ENCODE data around the gene TPH2. TPM values are rescaled to one million over a fixed set of nuclear protein-coding genes. Genes with fewer than 3 reads are reported as not detected.

Gene TPH2
- total RNA-seq, 1 donor: not detected

DNA sequence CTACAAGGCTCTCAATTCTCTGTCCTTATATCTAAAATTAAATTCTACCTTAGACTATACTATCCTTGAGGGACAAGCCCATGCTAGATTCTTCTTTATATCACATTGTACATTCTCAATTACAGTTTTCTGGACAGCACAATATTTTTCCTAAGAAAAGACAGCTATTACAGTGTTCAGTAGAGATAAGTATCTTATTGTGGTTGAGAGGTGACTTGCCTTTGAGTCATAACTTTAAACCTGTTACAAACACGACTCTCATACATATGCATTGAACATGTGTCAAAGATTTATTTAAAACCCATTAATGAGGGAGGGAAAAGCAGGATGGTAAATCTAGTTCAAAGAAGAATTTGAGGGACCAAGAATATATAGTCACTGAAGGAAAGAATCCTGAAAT lies 61.1 kb downstream of the TPH2 start:
- Histone ChIP-seq H3K27me3 (ENCODE audit: insufficient read depth, low read length) (no peaks in the 10 kb centered on the region), H3K4me3 (ENCODE audit: low read length) (no peak overlapping the region), H3K9me3 (ENCODE audit: low read depth, low read length) (no peaks in the 10 kb centered on the region), H3K4me1 (ENCODE audit: insufficient read depth, low read length) (no peaks in the 10 kb centered on the region)

DNA sequence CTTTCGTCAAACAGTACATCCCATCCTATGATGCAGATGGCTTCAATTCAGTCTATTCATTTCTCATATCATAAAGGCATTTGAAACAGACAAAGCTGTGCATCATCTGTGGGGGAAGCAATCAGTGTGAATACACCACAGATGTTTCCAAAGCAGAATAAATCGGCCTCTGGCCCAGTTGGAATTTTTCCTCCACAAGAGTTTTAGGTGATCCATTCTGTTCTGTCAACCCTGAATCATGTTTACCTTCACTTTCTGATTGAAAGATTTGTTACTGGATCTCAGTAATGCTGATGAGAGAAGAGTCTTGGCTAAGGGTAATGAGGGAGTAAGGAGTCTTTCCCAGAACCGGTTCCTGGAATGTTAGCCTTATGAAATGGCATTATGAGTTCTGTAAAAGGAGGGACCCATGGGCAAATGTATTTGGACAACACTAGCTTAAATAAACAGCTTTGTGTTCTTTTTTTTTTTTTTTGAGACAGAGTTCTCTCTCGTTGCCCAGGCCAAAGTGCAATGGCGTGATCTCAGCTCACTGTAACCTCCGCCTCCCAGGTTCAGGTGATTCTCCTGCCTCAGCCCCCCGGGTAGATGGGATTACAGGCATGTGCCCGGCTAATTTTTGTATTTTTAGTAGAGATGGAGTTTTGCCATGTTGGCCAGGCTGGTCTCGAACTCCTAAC lies 62.5 kb downstream of the TPH2 start:
- Histone ChIP-seq H3K9me3 (ENCODE audit: low read depth, low read length) (no peaks in the 10 kb centered on the region), H3K27me3 (ENCODE audit: insufficient read depth, low read length) (peaks cover 3% of the 10 kb centered on the region), H3K4me1 (ENCODE audit: insufficient read depth, low read length) (no peaks in the 10 kb centered on the region), H3K4me3 (ENCODE audit: low read length) (no peak overlapping the region)

DNA sequence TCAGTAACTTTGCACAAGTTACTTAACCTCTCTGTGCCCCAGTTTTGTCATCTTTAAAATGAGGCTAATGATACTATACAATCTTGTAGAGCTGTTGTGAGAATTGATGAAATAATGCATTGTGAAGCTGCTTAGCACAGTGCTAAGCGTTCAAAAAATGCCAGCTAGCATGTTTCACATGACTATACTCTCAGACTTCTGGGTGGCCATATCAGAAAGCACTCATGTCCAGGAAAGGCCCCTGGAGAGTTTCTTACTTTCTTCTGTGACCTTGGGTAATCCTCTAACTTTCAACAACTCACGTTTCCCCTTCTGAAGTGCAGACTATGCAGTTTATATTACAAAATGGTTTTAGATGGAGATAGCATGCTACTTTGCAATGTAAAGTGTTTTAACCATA lies 68.1 kb downstream of the TPH2 start:
- Histone ChIP-seq H3K9me3 (ENCODE audit: low read depth, low read length) (no peaks in the 10 kb centered on the region), H3K27me3 (ENCODE audit: insufficient read depth, low read length) (peaks cover 10% of the 10 kb centered on the region), H3K4me1 (ENCODE audit: insufficient read depth, low read length) (no peaks in the 10 kb centered on the region), H3K4me3 (ENCODE audit: low read length) (no peak overlapping the region)

DNA sequence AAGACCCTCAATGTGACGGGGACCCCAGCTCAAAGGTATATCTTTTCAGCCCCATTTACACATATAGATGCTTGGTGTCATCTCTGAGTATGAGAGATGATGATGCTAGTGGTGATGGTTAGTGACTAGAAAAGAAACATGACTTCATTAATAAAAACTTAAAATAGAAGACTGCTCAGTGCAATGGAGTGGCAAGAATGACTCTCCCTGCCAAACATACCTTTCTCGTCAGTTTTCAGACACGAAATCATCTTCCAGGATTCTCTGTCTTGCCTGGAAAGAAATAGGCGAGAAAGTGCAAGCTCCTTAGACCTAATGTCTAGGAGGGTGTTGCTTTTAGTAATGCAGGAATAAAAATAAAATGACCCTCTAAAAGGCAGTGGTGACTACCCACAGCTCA lies 71.7 kb downstream of the TPH2 start:
- no peaks in the 10 kb centered on the region for H3K4me1 ChIP-seq (ENCODE audit: insufficient read depth, low read length)
- H3K27me3 ChIP-seq (ENCODE audit: insufficient read depth, low read length): peaks cover 10% of the 10 kb centered on the region
- H3K9me3 ChIP-seq (ENCODE audit: low read depth, low read length): no peaks in the 10 kb centered on the region
- no peak overlapping the region for H3K4me3 ChIP-seq (ENCODE audit: low read length)

DNA sequence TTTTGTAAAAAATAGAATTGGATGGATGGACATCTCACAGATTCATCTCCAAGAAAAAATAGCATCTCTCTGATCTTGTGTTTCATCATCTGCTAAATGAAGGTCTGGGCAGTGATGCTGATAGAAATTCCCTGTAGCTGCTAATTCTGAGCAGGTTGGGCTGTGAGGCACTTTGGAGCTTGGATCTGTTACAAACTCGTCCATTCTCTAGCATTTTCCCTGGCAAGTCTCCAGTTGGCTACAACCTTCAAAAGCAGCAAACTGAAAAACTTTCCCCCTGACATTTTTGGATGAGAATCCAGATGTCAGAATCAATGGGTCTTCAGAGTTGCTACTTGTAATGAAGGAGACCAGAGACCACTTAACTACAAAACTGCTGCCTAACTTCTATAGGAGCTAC lies 72.7 kb downstream of the TPH2 start:
- peaks cover 4% of the 10 kb centered on the region for H3K27me3 ChIP-seq (ENCODE audit: insufficient read depth, low read length)
- no peak overlapping the region for H3K4me3 ChIP-seq (ENCODE audit: low read length)
- H3K4me1 ChIP-seq (ENCODE audit: insufficient read depth, low read length): no peaks in the 10 kb centered on the region
- H3K9me3 ChIP-seq (ENCODE audit: low read depth, low read length): no peaks in the 10 kb centered on the region

DNA sequence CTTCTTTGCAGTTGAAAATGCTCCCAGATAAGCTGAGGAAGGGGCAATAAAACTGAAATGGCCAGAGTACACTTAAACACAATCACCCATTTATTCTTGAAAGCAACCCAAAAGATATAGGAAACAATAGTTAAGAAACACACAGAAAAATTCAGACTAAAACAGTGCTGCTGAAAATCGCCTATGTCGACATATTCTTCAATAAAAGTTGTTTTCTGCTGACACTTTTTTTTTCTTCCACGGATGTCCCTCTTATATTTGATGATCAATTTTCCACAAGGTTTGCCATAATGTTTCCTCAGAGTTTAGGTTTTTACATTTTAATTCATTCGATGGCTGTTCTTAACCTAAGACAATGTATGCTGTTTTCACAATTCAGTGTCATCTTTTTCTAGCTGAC lies 74.2 kb downstream of the TPH2 start:
- H3K27me3 ChIP-seq (ENCODE audit: insufficient read depth, low read length): peaks cover 4% of the 10 kb centered on the region
- H3K4me3 ChIP-seq (ENCODE audit: low read length): no peak overlapping the region
- no peaks in the 10 kb centered on the region for H3K9me3 ChIP-seq (ENCODE audit: low read depth, low read length)
- H3K4me1 ChIP-seq (ENCODE audit: insufficient read depth, low read length): no peaks in the 10 kb centered on the region

DNA sequence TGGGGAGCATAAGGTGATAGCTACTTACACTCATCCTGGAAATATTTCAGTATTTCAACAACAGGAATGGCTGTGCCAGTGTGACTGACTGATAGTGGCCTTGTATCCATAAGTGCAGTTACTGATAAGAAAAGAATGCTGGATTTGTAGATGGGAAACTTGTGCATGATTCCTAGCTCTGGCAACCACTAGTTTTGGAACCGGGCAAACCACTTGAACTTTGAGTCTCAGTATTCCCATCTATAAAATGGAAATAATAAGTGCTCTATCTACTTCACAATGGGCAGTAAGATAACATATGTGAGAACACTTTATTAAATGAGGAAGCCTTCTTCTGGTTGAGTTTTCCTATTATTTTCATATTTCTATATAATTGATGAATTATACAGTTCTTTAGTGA lies 77.2 kb downstream of the TPH2 start:
- Histone ChIP-seq H3K9me3 (ENCODE audit: low read depth, low read length) (no peaks in the 10 kb centered on the region), H3K4me3 (ENCODE audit: low read length) (no peak overlapping the region), H3K4me1 (ENCODE audit: insufficient read depth, low read length) (no peaks in the 10 kb centered on the region), H3K27me3 (ENCODE audit: insufficient read depth, low read length) (peaks cover 5% of the 10 kb centered on the region)

DNA sequence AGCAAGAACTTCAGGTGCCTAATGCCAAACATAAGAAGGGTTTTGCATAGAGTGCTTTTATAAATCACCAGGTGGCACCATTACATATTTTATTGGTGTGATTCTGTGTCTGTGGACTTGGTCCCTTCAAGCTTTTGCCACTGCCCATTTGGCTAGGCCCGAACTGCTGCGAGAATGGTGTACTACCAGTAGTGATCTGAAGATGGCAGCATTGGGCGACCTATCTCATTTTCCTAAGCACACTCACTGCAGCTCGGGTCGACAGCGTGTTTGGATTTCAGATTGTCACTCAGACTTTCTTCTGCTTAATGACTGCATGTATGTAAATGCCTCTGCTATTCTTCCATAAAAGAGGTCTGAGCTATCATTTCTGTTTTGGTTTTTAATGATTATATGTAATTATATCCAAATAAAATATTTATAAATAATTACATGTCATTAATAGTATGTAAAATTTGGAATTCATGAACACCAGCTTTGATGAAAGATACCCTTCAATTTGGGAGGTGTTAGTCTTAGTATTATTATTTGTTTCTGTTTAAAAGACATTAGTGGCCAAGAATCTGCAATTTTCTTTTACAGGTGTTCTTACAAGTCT lies 78.5 kb downstream of the TPH2 start:
- Histone ChIP-seq H3K4me3 (ENCODE audit: low read length) (no peak overlapping the region), H3K4me1 (ENCODE audit: insufficient read depth, low read length) (no peaks in the 10 kb centered on the region), H3K27me3 (ENCODE audit: insufficient read depth, low read length) (peaks cover 5% of the 10 kb centered on the region), H3K9me3 (ENCODE audit: low read depth, low read length) (no peaks in the 10 kb centered on the region)

DNA sequence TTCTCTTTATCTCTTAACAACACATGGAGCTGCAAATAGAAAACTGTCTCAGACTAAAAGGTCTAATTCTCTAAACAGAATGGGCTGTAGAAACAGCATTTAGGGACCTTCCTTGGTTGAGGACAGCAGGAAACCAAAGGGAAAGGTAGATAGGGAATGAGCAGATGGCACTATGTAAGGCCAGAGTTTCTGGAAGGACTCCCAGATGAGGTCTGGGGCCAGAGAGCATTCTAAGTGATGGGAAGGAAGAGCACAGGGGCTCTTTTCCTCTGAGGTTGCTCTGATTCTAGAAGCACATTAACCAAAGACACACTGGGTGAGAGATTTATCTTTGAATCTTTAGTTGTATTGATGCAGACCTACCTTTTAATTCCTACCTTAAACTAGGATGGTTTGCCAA lies 79.4 kb downstream of the TPH2 start:
- Histone ChIP-seq H3K4me1 (ENCODE audit: insufficient read depth, low read length) (no peaks in the 10 kb centered on the region), H3K9me3 (ENCODE audit: low read depth, low read length) (no peaks in the 10 kb centered on the region), H3K27me3 (ENCODE audit: insufficient read depth, low read length) (peaks cover 5% of the 10 kb centered on the region), H3K4me3 (ENCODE audit: low read length) (no peak overlapping the region)

DNA sequence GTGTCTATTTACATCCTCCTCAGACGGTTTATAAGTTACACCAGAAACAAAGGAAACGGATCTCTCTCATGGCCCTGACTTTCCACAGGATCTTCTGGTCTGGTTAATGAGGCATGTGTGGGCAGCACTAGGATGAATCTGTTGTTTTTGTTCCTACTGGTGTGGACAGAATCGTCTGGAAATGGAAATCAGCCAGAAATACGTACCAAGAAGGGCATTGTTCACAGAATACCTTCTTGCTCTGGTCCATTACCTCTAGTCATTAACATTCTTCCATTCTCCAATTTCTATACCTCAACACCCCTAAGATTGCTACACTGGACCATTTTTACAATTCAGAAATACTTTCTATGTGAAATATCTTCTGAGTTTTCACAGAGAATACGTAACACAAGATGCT lies 86.0 kb downstream of the TPH2 start:
- H3K4me3 ChIP-seq (ENCODE audit: low read length): no peak overlapping the region
- no peaks in the 10 kb centered on the region for H3K4me1 ChIP-seq (ENCODE audit: insufficient read depth, low read length)
- H3K9me3 ChIP-seq (ENCODE audit: low read depth, low read length): no peaks in the 10 kb centered on the region
- H3K27me3 ChIP-seq (ENCODE audit: insufficient read depth, low read length): peaks cover 3% of the 10 kb centered on the region

DNA sequence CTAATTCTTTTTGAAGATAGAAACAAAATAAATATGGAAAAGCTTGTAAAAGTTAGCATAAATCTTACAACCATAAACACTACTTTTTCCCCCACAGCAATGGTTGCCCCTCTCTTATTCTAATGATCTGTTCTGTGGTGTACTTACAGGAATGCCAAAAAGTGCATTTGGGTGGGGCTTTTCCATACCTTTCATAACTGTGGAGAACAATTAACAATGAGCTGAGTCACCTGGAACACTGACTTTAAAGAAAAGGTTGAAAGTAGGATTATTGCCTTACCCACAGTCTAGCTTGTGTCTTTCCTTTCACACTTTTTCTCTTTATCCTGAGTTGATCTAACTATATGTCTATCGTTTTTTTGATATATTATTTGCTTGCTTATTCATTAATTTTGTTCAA lies 86.9 kb downstream of the TPH2 start:
- Histone ChIP-seq H3K4me3 (ENCODE audit: low read length) (no peak overlapping the region), H3K27me3 (ENCODE audit: insufficient read depth, low read length) (no peaks in the 10 kb centered on the region), H3K4me1 (ENCODE audit: insufficient read depth, low read length) (no peaks in the 10 kb centered on the region), H3K9me3 (ENCODE audit: low read depth, low read length) (no peaks in the 10 kb centered on the region)

DNA sequence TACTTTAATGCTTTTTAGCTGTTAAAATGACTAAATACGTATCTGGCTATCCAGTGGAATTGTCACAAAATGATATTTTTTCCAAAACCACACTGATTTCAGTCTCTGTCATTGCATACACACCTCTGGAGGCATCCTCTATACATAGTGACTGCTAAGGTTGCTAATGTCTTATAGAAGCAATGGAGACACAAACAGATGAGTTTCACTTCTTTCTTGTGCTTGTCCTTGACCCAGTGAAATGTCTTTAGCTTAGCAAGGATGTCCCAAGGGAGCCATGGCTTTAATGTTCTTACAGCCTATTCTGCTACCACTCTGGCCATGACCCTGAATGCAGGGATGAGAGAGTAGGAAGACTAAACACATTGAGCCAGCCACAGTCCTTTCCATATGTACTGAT lies 90.3 kb downstream of the TPH2 start:
- Histone ChIP-seq H3K4me1 (ENCODE audit: insufficient read depth, low read length) (no peaks in the 10 kb centered on the region), H3K4me3 (ENCODE audit: low read length) (no peak overlapping the region), H3K9me3 (ENCODE audit: low read depth, low read length) (no peaks in the 10 kb centered on the region), H3K27me3 (ENCODE audit: insufficient read depth, low read length) (no peaks in the 10 kb centered on the region)

DNA sequence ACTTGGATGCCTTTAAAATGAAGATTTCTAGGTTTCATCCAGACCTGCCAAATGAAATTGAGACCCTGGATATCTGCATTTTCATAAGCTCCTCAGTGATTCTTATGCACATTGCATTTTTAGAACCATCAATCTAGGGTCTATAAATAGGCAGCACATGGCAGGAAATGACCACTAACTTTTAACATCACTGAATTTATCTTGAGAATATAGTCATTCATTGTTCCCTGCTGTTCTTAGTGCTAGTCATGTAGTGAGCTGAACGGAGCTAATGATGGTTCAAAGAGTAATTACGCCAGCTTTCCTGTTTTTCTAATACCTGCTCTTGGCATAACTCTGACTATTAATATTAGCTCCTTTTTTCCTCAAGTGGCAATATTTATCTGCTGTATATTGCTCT lies 91.6 kb downstream of the TPH2 start:
- H3K27me3 ChIP-seq (ENCODE audit: insufficient read depth, low read length): no peaks in the 10 kb centered on the region
- H3K4me1 ChIP-seq (ENCODE audit: insufficient read depth, low read length): no peaks in the 10 kb centered on the region
- H3K4me3 ChIP-seq (ENCODE audit: low read length): no peak overlapping the region
- H3K9me3 ChIP-seq (ENCODE audit: low read depth, low read length): no peaks in the 10 kb centered on the region

DNA sequence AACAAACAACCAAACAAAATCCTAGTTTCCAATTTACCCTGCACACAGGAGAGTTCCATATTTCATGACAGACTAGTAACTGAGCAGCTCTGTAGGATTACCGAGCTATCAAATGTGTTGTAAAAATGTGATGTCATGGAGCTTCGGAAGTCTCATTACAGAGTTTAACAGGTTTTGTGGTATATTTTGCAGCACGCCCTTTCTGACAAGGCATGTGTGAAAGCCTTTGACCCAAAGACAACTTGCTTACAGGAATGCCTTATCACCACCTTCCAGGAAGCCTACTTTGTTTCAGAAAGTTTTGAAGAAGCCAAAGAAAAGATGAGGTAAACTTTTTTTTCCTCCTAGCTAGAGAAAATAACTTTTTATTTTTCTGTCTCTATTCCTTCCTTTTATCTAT lies 92.4 kb downstream of the TPH2 start:
- H3K27me3 ChIP-seq (ENCODE audit: insufficient read depth, low read length): no peaks in the 10 kb centered on the region
- no peaks in the 10 kb centered on the region for H3K9me3 ChIP-seq (ENCODE audit: low read depth, low read length)
- H3K4me1 ChIP-seq (ENCODE audit: insufficient read depth, low read length): no peaks in the 10 kb centered on the region
- no peak overlapping the region for H3K4me3 ChIP-seq (ENCODE audit: low read length)

DNA sequence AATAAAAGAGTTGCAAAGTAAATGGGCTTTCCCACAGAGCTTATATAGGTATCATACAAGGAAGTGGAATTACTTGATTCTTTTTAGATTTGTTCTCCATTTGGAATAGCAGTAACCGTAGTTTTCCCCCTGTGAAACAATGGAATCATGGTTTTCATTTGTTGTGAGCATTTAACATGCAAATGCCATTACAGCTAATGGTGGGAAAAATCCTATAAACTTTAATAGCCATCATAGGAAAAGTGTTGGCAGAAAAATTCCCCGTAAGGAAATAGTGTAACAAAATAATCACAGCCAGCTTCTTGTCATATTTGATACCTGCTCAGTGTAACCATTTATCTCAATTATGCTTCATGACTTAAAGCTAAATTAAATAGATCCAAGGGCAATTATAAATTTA lies 95.3 kb downstream of the TPH2 start:
- H3K27me3 ChIP-seq (ENCODE audit: insufficient read depth, low read length): no peaks in the 10 kb centered on the region
- H3K4me3 ChIP-seq (ENCODE audit: low read length): no peak overlapping the region
- H3K4me1 ChIP-seq (ENCODE audit: insufficient read depth, low read length): no peaks in the 10 kb centered on the region
- H3K9me3 ChIP-seq (ENCODE audit: low read depth, low read length): no peaks in the 10 kb centered on the region

DNA sequence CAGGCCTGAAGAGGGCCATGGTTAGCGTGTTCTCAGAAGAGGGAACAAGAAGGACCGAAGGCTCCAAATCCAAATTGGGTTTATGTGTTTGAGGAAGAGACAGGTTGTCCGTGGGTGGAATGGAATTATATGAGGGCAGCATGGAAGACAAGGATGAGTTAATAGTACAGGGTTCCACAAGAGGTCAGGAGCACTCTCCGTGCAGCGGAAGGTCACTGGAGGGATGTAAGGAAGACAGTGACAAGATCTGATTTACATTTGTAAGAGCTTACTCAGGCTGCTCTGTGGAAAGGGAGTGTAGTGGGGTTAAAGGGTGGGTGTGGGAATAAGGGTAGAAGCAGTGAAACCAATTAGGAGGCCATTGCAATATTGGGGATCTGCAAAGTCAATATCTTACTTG lies 97.0 kb downstream of the TPH2 start:
- Histone ChIP-seq H3K4me1 (ENCODE audit: insufficient read depth, low read length) (no peaks in the 10 kb centered on the region), H3K4me3 (ENCODE audit: low read length) (no peak overlapping the region), H3K27me3 (ENCODE audit: insufficient read depth, low read length) (no peaks in the 10 kb centered on the region), H3K9me3 (ENCODE audit: low read depth, low read length) (no peaks in the 10 kb centered on the region)
